Upper lobe of right lung (tissue), 1 donor: ENCODE data around the gene IFNL1. TPM values are rescaled to one million over a fixed set of nuclear protein-coding genes. Genes with fewer than 3 reads are reported as not detected.
A peak's percentile ranks its signal among the peaks of the same experiment; 100 is the strongest.
"Not testable (repeated sequence)": the region's sequence is repeated elsewhere in the genome, so short reads cannot be mapped to it uniquely, and the experiment has no call there.

Experiments used
- ATAC-seq: fragments of 200-7000 bp; cut with Tn5 transposase; one replicate; pipeline ENCODE4 v1.9.1; 2020; ENCODE audit warnings: mild to moderate bottlenecking, moderate library complexity
- DNase-seq: peaks from one replicate; pipeline ENCODE4 v3.0.0-alpha.2; 2020
- H3K27ac ChIP-seq: fragments of 200-600 bp; one replicate; pipeline ENCODE4 v1.8.0; 2022
- H3K27me3 ChIP-seq: fragments of 200-600 bp; one replicate; pipeline ENCODE4 v1.8.0; 2022; ENCODE audit warnings: mild to moderate bottlenecking
- H3K36me3 ChIP-seq: fragments of 200-600 bp; one replicate; pipeline ENCODE4 v1.8.0; 2022
- H3K4me1 ChIP-seq: fragments of 200-600 bp; one replicate; pipeline ENCODE4 v1.8.0; 2022
- H3K4me3 ChIP-seq: fragments of 200-600 bp; one replicate; pipeline ENCODE4 v1.8.0; 2022; ENCODE audit warnings: mild to moderate bottlenecking
- H3K9me3 ChIP-seq: fragments of 200-600 bp; one replicate; pipeline ENCODE4 v1.8.0; 2022
- intact Hi-C: fragments of 100-400 bp; cut with DNase I; formaldehyde crosslinking; loops from one replicate; pipeline ENCODE4 v1.11.0; 2022
- total RNA-seq: library from RNA; stranded (reverse); fragmentation: NEBNext Ultra II Directional; extraction: Animal tissue kit (Norgen Biotek cat#: 25700); gene quantifications from one replicate; pipeline ENCODE4 v1.2.1, GENCODE V29; 2021
- TF ChIP-seq, protein P1 (sequence below): fragments of 200-600 bp; IDR thresholded peaks from one replicate; pipeline ENCODE4 v1.8.0; 2022; ENCODE audit warnings: antibody characterized with exemption
- donor health status: DM: no; HTN: yes; CAD: no; lungs with severe emphysema.

Gene IFNL1
- total RNA-seq, 1 donor from 2014 or later, result not detected

DNA sequence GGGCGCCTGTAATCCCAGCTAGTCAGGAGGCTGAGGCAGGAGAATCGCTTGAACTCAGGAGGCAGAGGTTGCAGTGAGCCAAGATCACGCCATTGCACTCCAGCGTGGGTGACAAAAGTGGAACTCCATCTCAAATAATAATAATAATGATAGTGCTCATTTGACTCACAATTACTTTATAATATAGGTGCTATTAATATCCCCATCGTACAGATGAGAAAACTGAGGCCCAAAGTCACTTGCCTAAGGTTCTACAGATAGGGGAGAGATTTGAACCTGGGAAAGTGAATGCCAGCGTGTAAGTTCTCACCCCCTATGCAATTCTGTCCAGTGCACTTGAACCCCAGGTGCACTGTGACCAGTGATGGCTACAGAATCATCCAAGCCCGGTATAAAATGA, 33.7 kb downstream of the IFNL1 start:
- intact Hi-C loops, result loop anchor here (10.0 kb wide), 1 partner anchor 205 kb away; the partner anchor contains the start of gene PAK4
- no peak for DNase-seq
- H3K4me1 ChIP-seq, result peaks cover 14% of the 10 kb centered on the region
- H3K9me3 ChIP-seq, result no peaks in the 10 kb centered on the region
- TF ChIP-seq, protein P1, sequence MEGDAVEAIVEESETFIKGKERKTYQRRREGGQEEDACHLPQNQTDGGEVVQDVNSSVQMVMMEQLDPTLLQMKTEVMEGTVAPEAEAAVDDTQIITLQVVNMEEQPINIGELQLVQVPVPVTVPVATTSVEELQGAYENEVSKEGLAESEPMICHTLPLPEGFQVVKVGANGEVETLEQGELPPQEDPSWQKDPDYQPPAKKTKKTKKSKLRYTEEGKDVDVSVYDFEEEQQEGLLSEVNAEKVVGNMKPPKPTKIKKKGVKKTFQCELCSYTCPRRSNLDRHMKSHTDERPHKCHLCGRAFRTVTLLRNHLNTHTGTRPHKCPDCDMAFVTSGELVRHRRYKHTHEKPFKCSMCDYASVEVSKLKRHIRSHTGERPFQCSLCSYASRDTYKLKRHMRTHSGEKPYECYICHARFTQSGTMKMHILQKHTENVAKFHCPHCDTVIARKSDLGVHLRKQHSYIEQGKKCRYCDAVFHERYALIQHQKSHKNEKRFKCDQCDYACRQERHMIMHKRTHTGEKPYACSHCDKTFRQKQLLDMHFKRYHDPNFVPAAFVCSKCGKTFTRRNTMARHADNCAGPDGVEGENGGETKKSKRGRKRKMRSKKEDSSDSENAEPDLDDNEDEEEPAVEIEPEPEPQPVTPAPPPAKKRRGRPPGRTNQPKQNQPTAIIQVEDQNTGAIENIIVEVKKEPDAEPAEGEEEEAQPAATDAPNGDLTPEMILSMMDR, result no peak
- H3K27me3 ChIP-seq, result no peaks in the 10 kb centered on the region
- no peak for ATAC-seq
- H3K27ac ChIP-seq, result no peak overlapping the region
- H3K36me3 ChIP-seq, result peaks cover 9% of the 10 kb centered on the region
- no peak overlapping the region for H3K4me3 ChIP-seq

DNA sequence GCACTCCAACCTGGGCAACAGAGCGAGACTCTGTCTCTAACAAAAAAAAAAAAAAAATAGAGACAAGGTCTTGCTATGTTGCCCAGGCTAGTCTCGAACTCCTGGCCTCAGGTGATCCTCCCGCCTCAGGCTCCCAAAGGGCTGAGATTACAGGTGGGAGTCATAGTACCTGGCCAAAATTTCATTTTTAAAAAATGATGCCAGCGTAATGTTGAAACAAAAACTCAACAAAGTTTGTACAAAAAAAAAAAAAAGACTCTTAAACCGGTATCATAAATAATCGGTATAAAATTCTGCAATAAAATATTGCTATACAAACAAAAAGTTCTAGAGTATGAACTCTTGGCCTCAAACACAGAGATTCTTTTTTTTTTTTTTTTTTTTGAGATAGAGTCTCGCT, 36.1 kb downstream of the IFNL1 start:
- Histone ChIP-seq H3K27ac (no peak overlapping the region), H3K4me3 (no peak overlapping the region), H3K4me1 (peaks cover 21% of the 10 kb centered on the region), H3K27me3 (no peaks in the 10 kb centered on the region), H3K9me3 (no peaks in the 10 kb centered on the region), H3K36me3 (peaks cover 9% of the 10 kb centered on the region)
- DNase-seq (no peak), ATAC-seq (no peak)
- intact Hi-C loops, result no loop called here
- TF ChIP-seq, protein P1, result no peak

DNA sequence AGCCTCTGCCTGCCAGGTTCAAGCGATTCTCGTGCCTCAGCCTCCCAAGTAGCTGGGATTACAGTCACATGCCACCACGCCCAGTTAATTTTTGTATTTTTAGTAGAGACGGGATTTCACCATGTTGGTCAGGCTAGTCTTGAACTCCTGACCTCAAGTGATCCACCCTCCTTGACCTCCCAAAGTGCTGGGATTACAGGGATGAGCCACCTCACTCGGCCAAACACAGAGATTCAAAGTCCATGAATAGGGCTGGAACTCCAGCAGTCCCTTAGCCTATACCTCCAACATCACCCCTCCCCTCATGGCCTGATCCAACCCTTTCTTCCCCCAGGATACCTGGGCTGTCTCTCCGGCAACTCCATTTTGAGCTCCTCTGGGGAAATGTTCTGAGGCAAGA, 36.5 kb downstream of the IFNL1 start:
- H3K27me3 ChIP-seq, H3K9me3 ChIP-seq, H3K27ac ChIP-seq, intact Hi-C loops, DNase-seq, ATAC-seq, H3K36me3 ChIP-seq, H3K4me3 ChIP-seq: not testable (repeated sequence)
- peaks cover 19% of the 10 kb centered on the region for H3K4me1 ChIP-seq

DNA sequence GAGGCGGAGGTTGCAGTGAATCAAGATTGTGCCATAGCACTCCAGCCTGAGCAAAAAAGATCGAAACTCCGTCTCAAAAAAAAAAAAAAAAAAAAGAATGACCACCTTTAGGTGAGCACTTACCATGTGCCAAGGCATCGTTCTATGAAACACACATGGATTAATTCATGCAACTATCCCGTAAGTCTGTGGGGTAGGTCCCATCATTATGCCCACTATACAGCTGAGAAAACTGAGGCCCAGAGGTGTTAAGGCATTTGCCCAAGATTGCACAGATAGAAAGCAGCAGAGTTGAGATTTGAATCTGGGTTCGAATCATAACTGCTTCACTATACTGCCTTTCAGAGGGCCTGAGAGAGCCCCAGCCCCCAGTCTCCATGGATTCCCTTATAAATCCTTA, 37.3 kb downstream of the IFNL1 start:
- Histone ChIP-seq H3K9me3 (no peaks in the 10 kb centered on the region), H3K27me3 (no peaks in the 10 kb centered on the region), H3K27ac (no peak overlapping the region), H3K4me1 (peaks cover 17% of the 10 kb centered on the region), H3K4me3 (no peak overlapping the region), H3K36me3 (peaks cover 6% of the 10 kb centered on the region)
- intact Hi-C loops, result no loop called here
- DNase-seq, result no peak
- ATAC-seq, result no peak
- TF ChIP-seq, protein P1, result no peak

DNA sequence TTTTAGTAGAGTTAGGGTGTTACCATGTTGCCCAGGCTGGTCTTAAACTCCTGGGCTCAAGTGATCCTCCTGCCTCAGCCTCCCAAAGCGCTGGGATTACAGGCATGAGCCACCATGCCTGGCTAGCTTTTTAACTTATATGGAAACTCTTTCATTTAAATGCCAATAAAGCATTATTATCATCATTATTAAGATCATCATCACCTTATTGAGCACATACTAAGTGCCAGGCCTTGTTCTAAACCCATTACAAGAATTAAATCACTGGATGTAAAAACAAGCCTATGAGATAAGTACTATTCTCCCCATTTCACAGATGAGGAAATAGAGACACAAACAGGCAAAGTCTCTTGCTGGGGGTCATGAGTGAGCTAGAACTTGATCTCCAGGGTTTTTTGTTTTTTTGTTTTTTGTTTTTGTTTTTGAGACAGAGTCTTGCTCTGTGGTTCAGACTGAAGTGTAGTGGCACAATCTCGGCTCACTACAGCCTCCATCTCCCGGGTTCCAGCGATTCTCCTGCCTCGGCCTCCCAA, 38.3 kb downstream of the IFNL1 start:
- TF ChIP-seq, protein P1, result no peak
- intact Hi-C loops, result no loop called here
- no peaks in the 10 kb centered on the region for H3K36me3 ChIP-seq
- no peak for ATAC-seq
- peak overlapping the region; percentile 68 for H3K4me3 ChIP-seq
- H3K27ac ChIP-seq, result peak overlapping the region; percentile 88
- DNase-seq, result no peak
- H3K27me3 ChIP-seq, result no peaks in the 10 kb centered on the region
- peaks cover 17% of the 10 kb centered on the region for H3K4me1 ChIP-seq
- H3K9me3 ChIP-seq, result no peaks in the 10 kb centered on the region

DNA sequence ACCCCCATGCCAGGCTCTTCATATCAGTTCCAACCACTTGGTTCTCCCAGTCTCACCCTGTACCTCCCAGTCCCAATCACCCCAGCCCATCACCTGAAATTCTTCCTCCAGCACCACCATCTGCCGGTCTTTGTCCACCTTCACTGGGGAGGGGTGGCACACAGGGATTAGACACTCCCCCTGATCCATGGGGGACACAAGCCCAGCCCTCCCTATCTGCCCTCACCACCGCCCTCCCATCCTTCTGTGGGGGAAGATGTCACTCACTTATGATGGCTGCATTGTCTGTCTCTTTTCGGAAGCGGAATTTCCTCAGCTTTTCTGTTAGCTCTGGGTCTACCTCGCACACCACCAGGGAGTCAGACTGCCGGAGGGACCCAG, 39.0 kb downstream of the IFNL1 start:
- TF ChIP-seq, protein P1, result no peak
- Histone ChIP-seq H3K36me3 (no peaks in the 10 kb centered on the region), H3K9me3 (no peaks in the 10 kb centered on the region), H3K27me3 (no peaks in the 10 kb centered on the region), H3K27ac (peak overlapping the region; percentile 88), H3K4me1 (peaks cover 19% of the 10 kb centered on the region), H3K4me3 (peak overlapping the region; percentile 68)
- DNase-seq, result no peak
- intact Hi-C loops, result no loop called here
- peak; percentile 48 for ATAC-seq
